WTC11 (cell line): ENCODE results near the gene HPDL.

Experiments
- ATF3 ChIP-seq: sonication (generic); formaldehyde crosslinking; conservative IDR thresholded peaks from 2 replicates; pipeline ENCODE4 v1.8.1; 2022; ENCODE audit warnings: mild to moderate bottlenecking, missing genetic modification reagents
- FOXJ3 ChIP-seq: sonication (generic); formaldehyde crosslinking; IDR thresholded peaks from 2 replicates; pipeline ENCODE4 v1.9.0; 2021; ENCODE audit warnings: missing genetic modification reagents, mild to moderate bottlenecking, borderline replicate concordance
- GABPB1 ChIP-seq: sonication (generic); formaldehyde crosslinking; IDR thresholded peaks from 2 replicates; pipeline ENCODE4 v1.8.1; 2023; ENCODE audit warnings: mild to moderate bottlenecking, missing genetic modification reagents
- JAZF1 ChIP-seq: fragments of 250-450 bp; sonication (Bioruptor Pico); IDR thresholded peaks from 2 replicates; pipeline ENCODE4 v1.9.0; 2021; ENCODE audit warnings: moderate library complexity, mild to moderate bottlenecking, inconsistent platforms
- PRDM15 ChIP-seq: sonication (generic); formaldehyde crosslinking; IDR thresholded peaks from 2 replicates; pipeline ENCODE4 v1.8.0; 2022; ENCODE audit warnings: missing genetic modification reagents
- TF ChIP-seq, protein P1 (sequence below): sonication (generic); formaldehyde crosslinking; IDR thresholded peaks from 2 replicates; pipeline ENCODE4 v1.8.0; 2022; ENCODE audit warnings: mild to moderate bottlenecking, missing genetic modification reagents

DNA sequence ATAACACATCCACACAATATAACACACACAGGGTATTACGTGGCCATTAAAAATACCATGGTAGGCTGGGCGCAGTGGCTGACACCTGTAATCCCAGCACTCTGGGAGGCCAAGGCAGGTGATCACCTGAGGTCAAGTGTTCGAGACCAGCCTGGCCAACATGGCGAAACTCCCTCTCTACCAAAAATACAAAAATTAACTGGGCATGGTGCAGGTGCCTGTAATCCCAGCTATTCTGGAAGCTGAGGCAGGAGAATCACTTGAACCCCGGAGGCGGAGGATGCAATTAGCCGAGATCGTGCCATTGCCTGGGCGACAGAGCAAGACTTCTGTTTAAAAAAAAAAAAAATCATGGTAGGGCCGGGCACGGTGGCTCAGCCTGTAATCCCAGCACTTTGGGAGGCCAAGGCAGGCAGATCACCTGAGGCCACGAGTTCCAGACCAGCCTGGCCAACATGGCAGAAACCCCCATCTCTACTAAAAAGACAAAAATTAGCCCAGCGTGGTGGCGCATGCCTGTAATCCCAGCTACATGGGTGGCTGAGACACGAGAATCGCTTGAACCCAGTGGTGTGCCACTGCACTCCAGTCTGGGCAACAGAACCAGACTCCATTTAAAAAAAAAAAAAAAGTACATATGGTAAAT, 24.1 kb upstream of the HPDL start:
- TF ChIP-seq ATF3 (CRISPR knock-in tag), result no peak
- TF ChIP-seq GABPB1, result no peak
- TF ChIP-seq PRDM15, result no peak
- no peak for TF ChIP-seq JAZF1 (CRISPR knock-in tag)
- TF ChIP-seq, protein P1, sequence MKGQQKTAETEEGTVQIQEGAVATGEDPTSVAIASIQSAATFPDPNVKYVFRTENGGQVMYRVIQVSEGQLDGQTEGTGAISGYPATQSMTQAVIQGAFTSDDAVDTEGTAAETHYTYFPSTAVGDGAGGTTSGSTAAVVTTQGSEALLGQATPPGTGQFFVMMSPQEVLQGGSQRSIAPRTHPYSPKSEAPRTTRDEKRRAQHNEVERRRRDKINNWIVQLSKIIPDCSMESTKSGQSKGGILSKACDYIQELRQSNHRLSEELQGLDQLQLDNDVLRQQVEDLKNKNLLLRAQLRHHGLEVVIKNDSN (CRISPR knock-in tag), result no peak
- TF ChIP-seq FOXJ3 (CRISPR knock-in tag), result no peak
